GM12874 (cell line): ENCODE measurements around the gene RADIL.
A peak's percentile ranks its signal among the peaks of the same experiment; 100 is the strongest.

ENCODE experiments used
- TF ChIP-seq, protein P1 (sequence below): IDR thresholded peaks from 2 replicates; pipeline ENCODE4 v1.5.1; 2011; ENCODE audit warnings: low read depth, mild to moderate bottlenecking, control low read depth, low read length, moderate library complexity; ENCODE audit not compliant: insufficient read depth

The RADIL gene

DNA sequence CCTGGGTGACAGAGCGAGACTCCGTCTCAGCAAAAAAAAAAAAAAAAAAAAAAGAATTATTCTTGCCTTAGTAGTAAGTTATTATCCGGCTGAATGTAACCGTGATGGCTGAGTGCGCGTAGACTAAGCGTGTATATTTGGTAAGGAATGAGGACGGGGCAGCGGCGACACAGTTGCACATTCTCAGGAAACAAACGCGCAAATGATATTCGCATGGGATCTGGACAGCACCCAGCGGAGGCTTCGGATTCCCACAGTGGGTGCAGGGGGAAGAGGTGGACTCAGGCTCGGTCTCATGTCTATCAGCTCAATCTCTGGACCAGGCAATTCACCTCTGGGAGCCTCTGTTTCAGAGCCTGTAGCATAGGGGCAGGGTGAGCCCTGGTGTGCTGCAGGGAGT, 50.8 kb downstream of the RADIL start:
- TF ChIP-seq, protein P1, sequence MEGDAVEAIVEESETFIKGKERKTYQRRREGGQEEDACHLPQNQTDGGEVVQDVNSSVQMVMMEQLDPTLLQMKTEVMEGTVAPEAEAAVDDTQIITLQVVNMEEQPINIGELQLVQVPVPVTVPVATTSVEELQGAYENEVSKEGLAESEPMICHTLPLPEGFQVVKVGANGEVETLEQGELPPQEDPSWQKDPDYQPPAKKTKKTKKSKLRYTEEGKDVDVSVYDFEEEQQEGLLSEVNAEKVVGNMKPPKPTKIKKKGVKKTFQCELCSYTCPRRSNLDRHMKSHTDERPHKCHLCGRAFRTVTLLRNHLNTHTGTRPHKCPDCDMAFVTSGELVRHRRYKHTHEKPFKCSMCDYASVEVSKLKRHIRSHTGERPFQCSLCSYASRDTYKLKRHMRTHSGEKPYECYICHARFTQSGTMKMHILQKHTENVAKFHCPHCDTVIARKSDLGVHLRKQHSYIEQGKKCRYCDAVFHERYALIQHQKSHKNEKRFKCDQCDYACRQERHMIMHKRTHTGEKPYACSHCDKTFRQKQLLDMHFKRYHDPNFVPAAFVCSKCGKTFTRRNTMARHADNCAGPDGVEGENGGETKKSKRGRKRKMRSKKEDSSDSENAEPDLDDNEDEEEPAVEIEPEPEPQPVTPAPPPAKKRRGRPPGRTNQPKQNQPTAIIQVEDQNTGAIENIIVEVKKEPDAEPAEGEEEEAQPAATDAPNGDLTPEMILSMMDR: no peak

DNA sequence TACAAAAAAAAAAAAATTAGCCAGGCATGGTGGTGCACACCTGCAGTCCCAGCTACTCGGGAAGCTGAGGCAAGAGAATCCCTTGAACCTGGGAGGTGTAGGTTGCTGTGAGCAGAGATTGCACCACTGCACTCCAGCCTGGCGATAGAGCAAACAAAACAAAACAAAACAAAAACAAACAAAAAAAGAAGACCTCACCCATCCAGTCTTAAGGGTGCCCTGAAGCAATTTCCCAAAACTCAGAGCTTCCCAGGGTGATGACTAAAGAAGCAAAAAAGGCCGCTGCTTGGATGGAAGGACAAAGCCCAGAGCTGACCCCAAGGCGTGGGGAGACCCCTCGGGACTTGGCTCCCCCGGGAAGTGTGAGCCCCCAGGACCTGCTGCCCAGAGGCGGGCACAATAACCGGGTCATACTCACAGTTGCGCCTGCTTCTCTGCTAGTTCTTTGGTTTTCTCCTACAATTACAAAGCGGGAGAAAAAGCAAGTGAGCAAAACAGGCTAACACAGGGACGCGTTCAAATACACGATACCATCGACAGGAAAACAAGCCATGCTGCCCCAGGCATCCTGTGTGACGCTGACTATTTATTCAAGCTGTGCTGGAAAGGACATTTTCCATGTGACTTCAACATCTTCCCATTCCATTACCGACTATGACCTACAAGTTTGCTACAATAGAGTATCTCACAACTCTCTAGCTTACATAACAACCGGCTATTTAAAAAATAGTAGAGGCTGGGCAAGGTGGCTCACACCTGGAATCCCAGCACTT, 51.6 kb downstream of the RADIL start:
- TF ChIP-seq, protein P1: no peak

DNA sequence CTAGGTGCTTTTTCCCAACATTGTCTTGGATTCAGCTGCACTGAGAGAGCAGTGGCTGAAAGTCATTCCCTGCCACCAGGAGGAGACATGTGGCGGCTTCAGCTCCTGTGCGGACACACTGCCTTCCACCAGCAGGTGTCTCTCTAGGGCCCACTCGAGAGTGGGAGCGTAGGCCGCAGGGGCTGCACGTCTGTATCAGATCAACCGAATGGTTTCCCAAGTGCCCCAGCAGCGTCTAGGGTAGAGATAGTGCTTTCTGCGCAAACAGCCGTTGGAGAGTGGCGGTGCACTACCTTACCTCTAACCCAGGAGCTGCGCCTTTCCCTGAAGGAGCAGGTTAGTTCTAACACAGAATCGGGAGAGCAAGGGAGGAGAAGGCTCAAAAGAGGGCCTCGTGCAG, 53.3 kb downstream of the RADIL start:
- TF ChIP-seq, protein P1: peak; percentile 74

DNA sequence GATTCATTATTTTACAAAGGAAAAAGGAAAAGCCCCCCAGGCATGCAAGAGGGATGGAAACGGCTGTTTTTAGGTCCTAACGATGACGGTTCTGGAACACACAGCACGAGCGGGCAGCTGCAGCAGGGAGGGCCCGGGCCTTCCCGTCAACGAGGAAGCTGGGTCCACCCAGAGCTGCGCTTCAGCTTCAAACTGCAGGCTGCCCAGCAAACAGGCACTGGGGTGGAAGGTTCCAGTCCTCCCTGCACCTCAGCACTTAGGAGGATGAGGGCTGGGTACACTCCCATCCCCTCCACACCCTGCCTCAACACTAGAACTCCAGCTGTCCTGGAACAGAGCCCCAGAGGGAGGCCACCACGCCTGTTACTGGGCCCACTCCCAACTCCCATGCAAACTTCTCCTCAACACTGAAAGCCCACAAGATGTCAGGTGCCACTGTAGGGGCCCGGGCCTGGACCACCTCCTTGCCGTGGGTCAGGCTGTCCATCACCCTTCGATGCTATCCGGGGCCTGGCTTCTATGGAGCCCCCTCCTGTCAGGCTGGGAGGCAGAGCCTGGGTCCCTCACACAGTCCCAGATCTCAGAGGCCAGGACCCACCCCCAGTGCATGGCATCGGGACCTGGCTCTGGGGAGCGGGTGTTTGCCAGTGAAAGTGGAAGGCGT, 54.7 kb downstream of the RADIL start:
- TF ChIP-seq, protein P1: no peak

DNA sequence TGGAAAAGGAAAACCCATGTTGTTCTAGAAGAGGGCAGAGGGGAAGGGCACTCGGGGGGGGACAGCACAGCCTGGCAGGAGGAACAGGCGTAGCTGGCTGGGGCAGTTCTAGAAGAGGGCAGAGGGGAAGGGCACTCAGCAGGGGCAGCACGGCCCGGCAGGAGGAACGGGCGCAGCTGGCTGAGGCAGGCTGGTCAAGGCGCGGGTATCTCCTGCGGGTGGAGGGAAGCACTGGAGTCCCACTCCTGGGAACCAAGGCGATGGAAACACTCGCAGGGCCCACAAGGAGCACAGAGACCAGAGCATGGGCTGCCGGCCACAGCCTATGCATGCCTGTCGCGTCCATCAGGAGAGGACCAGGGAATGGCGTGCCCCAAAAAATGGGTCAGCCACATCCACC, 58.4 kb downstream of the RADIL start:
- TF ChIP-seq, protein P1: no peak

DNA sequence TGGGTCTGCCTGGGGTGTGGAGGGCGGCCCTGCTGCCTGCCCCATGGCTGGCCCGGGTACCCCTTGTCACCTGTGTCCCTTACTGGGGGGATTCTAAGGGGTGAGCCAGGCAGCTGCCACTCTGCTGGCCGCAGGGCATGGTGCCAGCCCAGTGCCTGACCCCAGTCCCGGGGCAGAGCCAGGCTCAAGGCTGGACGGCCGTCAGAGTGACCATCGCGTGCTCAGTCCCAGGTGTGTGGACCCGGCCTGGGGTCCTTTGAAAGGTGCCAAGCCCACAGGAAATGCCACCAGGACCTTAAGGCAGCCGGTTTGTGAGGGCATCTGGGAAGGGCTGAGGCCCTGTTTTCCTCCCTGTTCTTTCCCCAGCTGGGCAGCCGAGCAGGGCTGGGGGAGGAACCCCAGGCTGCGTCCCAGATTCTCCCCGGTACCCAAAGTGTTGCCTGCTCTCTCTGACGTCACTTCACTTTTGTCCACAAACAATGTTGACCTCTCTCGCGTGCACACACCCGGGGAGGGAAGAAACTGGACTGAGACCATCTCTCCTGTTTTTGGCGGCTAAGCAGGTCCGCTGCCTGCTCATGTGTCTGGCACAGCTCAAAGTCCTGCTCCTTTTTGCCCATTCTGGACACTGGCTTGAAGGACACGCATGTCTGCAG, 59.3 kb downstream of the RADIL start:
- TF ChIP-seq, protein P1: no peak

DNA sequence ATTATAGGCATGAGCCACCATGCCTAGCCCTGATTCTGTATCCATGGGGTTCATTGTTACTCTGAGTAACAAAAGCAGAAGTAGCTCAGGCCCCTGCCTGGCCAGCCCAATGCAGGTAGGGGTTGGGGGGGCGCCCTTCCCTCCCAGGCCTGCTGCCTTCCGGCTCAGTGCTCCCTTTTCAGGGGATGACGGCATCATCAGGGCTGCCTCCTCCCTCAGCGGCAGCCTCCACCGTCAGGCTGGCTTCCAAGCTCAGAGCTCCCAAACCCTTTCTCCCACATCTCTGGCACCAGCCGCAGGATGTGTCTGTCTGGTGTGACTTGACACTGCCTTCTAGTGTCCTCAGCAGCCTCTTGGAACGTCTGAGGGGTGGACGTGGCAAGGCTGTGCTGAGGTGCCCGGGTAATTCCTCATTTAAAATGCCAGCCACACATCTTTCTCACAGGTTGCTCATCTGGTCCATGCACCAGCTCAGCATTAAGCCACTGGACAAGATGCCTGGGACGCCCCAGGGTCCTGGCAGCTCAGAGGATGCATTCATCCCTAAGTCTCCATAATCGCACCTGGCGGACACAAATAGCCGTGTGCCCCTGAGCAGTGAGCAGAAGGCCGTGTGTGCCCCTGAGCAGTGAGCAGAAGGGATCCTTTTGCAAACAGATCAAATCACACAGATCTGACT, 59.9 kb downstream of the RADIL start:
- TF ChIP-seq, protein P1: no peak
